Activated T-helper 17 cell treated with anti-CD3 and anti-CD28 coated beads, Interleukin-2, amount 50 U/mL, for 72 hours (primary cell): ENCODE measurements around the gene UCP3. TPM values are rescaled to one million over a fixed set of nuclear protein-coding genes. Genes with fewer than 3 reads are reported as not detected.
A peak's percentile ranks its signal among the peaks of the same experiment; 100 is the strongest.

Source experiments
- ATAC-seq: fragments of 150-1000 bp; cut with Tn5 transposase; replicated peaks from 2 replicates; pipeline ENCODE4 v1.10.0; 2021; ENCODE audit warnings: mild to moderate bottlenecking, moderate library complexity
- H3K27ac Mint-ChIP-seq: one replicate; pipeline ENCODE4 v1.8.0; 2022; ENCODE audit warnings: mixed read lengths
- H3K27me3 Mint-ChIP-seq: one replicate; pipeline ENCODE4 v1.8.0; 2022; ENCODE audit warnings: mixed read lengths
- H3K36me3 Mint-ChIP-seq: one replicate; pipeline ENCODE4 v1.8.0; 2022; ENCODE audit warnings: low read depth, mild to moderate bottlenecking, mixed read lengths
- H3K4me1 Mint-ChIP-seq: one replicate; pipeline ENCODE4 v1.8.0; 2022; ENCODE audit warnings: mixed read lengths
- H3K4me3 Mint-ChIP-seq: one replicate; pipeline ENCODE4 v1.8.0; 2022; ENCODE audit warnings: mild to moderate bottlenecking, mixed read lengths
- H3K9me3 Mint-ChIP-seq: one replicate; pipeline ENCODE4 v1.8.0; 2022; ENCODE audit warnings: mixed read lengths
- total RNA-seq, 2 donors: library from RNA; stranded (reverse); gene quantifications; one replicate each; pipeline ENCODE4 v1.2.3, GENCODE V29; 2022

UCP3 gene
- total RNA-seq, 2 donors from 2014 or later: 4.3 to 6.6 TPM

DNA sequence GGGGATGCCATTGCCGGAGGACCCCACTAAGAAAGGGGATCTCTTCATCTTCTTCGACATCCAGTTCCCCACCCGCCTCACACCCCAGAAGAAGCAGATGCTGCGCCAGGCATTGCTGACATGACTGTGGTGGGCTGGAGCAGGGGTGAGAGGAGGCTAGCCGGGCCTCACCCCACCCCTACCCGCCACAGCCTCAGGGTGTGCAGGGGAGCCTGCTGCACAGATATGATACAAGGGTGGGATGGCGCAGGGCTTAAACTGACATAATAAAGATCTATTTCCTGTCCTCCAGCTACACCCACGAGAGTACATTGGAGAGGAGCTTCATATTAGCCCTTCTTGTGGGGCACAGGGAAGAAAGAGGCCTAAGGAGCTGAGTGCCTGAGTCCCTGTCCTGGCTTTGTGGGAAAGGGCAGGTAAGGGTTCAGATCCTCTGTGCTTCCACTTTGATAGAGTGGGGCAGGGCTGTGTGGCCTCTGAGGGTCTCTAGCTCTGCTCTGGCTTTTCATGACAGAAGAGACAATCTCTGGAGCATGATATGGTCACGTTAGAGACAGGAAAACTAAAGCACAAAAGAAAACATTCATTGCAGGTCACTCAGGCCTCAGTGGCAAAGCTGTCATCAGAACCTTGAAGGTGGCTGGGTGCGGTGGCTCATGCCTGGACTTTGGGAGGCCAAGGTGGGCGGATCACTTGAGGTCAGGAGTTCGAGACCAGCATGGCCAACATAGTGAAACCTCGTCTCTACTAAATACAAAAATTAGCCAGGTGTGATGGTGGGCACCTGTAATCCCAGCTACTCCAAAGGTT, 38.7 kb downstream of the UCP3 start:
- ATAC-seq: no peak
- Mint-ChIP-seq H3K36me3 (peaks cover 15% of the 10 kb centered on the region), H3K9me3 (no peaks in the 10 kb centered on the region), H3K27me3 (no peaks in the 10 kb centered on the region), H3K4me1 (peaks cover 25% of the 10 kb centered on the region), H3K27ac (peak overlapping the region; percentile 82), H3K4me3 (no peak overlapping the region)

DNA sequence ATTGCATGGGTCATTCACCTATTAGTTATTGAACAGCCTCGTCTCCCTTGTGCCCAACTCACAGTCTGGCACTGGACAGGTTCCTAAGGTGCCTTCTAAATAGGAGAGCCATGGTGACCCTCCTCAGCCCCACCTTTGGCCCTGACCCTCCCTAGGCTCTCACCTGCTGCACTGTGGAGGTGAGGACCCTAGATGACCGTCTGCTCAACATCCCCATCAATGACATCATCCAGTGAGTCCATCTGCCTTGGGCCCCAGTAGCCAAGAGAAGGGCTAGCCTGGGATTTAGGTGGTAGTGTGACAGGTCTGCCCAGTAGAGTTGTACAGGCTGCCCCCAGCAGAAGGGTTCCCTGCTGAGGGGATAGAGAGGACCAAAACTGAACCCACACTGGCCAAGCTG, 39.8 kb downstream of the UCP3 start:
- Mint-ChIP-seq H3K27me3 (no peaks in the 10 kb centered on the region), H3K9me3 (no peaks in the 10 kb centered on the region), H3K4me3 (no peak overlapping the region), H3K36me3 (peaks cover 4% of the 10 kb centered on the region), H3K27ac (peak overlapping the region; percentile 76), H3K4me1 (peaks cover 22% of the 10 kb centered on the region)
- ATAC-seq: no peak

DNA sequence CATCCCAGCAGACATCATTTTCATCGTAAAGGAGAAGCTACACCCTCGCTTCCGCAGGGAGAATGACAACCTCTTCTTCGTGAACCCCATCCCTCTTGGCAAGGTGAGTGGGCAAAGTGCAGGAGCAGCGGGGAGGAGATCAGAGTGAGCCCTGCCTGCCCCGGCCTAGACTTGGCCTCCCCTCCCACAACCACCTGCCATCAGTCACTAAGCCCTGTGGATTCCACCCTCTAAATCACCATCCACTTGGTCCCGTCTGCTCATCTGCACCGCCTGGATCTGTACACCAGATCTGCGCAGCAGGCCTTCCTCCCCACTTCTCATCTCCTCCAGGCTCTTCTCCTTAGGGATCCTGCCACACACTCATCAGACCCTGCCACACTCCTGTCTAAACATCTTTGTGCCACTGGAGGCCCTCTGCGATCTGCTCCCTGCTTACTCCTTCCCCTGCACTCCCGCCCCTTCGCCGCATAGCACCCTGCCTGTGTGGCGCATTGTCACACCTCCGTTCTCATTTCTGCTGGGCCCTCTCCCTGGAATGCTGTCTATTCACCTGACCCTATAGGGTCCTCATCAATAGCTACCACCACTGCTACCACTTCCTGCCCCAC, 40.4 kb downstream of the UCP3 start:
- ATAC-seq: no peak
- no peaks in the 10 kb centered on the region for H3K27me3 Mint-ChIP-seq
- peak overlapping the region; percentile 76 for H3K27ac Mint-ChIP-seq
- no peaks in the 10 kb centered on the region for H3K36me3 Mint-ChIP-seq
- H3K4me3 Mint-ChIP-seq: no peak overlapping the region
- no peaks in the 10 kb centered on the region for H3K9me3 Mint-ChIP-seq
- peaks cover 22% of the 10 kb centered on the region for H3K4me1 Mint-ChIP-seq

DNA sequence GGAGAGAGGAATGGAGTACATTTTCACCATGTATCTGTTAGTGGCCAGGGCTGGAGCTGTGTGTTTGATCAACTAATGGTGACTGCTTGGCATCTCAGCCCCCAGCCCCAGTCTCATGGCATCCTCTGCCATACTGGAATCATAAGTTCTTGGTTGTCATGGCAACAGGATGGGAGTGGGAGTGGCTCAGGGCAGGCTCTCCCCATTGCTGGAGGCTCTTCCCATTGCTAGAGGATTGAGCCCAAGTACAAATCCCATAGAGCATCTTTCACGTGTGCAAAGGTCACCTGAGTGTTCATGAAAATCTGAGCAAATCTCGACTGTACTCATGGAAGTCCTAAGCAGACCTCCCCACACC, 43.1 kb downstream of the UCP3 start:
- ATAC-seq: no peak
- Mint-ChIP-seq H3K4me3 (no peak overlapping the region), H3K27me3 (no peaks in the 10 kb centered on the region), H3K36me3 (no peaks in the 10 kb centered on the region), H3K4me1 (peaks cover 22% of the 10 kb centered on the region), H3K27ac (no peak overlapping the region), H3K9me3 (no peaks in the 10 kb centered on the region)

DNA sequence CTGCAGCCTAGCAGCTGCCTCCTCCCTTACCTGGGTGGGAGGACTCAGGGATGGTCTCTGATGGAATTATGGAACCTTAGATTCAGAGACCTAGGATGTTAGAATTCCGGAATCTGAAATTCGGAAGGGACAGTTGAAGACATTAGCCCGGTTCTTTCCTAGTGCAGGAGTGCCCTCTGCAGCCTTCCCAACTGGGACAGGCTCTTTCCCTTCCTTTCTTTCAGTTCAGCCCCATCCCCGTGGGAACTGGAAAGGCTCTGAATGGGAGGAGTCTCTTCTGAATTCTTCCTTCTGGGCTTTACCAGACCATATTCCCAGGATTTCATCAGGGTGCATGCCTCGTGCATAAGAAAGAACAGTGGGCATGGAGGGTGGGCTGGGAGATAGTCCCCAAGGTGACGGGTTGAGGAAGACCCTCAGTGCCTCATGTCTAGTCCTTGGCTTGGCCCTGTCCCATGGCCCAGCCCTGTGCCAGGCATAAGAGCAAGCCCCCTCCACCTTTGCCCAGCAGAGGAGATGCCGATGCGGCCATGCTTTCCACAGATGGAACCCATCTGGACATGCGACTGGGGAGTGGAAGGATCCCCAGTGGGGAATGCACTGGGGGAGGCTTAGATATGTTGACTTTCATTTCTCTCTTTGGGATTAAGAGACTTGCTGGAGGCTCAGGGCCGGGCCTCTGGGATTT, 43.7 kb downstream of the UCP3 start:
- no peak for ATAC-seq
- no peak overlapping the region for H3K27ac Mint-ChIP-seq
- peaks cover 21% of the 10 kb centered on the region for H3K4me1 Mint-ChIP-seq
- no peaks in the 10 kb centered on the region for H3K36me3 Mint-ChIP-seq
- no peaks in the 10 kb centered on the region for H3K9me3 Mint-ChIP-seq
- H3K4me3 Mint-ChIP-seq: peak overlapping the region; percentile 41
- H3K27me3 Mint-ChIP-seq: no peaks in the 10 kb centered on the region

DNA sequence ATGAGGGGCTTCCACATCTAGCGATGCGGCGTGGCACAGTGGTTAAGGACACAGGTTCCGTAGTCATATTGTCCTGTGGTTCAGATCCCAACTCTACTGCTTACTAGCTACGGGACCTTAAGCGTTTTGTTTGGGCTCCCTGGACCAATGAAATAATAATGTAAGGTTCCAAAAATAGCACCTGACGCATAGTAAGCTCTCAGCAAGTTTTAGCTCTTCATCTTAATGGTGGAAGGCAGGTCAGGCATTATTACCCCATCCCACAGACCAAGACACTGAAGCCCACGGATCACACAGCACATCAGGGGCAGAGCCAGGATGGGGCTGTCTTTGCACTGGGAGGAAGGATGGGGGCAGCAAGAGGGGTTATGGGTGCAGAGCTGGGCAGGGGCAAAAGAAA, 45.0 kb downstream of the UCP3 start:
- H3K4me1 Mint-ChIP-seq: peaks cover 13% of the 10 kb centered on the region
- no peaks in the 10 kb centered on the region for H3K9me3 Mint-ChIP-seq
- H3K27me3 Mint-ChIP-seq: no peaks in the 10 kb centered on the region
- peak overlapping the region; percentile 41 for H3K4me3 Mint-ChIP-seq
- peak overlapping the region; percentile 42 for H3K27ac Mint-ChIP-seq
- no peaks in the 10 kb centered on the region for H3K36me3 Mint-ChIP-seq
- no peak for ATAC-seq

DNA sequence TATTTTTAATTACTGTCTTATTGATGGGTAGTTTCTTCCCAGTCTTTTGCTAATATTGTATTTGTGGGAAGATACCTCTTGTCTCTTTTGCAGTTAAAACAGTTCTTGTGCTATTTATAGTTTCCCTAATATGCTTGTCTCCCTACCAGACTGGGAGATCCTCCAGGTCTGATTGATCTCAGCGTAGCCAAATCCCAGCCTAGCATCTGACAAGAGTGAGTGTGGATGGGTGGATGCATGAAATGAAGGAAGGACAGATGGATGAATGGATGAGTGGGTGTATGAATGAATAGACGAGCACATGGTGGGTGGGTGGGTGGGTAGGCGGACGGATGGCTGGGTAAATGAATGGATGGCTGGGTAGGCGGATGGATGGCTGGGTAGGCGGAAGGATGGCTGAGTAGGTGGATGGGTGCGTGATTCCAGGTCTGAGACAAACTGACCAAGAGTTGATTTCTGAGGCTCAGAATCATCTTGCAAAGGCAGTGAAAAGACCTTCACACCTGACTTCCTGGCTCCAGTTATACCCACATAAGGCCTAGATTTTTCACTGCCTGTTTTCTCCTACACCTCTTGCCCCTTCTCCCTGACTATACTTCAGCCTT, 46.7 kb downstream of the UCP3 start:
- no peaks in the 10 kb centered on the region for H3K36me3 Mint-ChIP-seq
- no peak overlapping the region for H3K27ac Mint-ChIP-seq
- no peak for ATAC-seq
- H3K4me1 Mint-ChIP-seq: peaks cover 14% of the 10 kb centered on the region
- no peak overlapping the region for H3K4me3 Mint-ChIP-seq
- H3K27me3 Mint-ChIP-seq: peaks cover 5% of the 10 kb centered on the region
- H3K9me3 Mint-ChIP-seq: no peaks in the 10 kb centered on the region

DNA sequence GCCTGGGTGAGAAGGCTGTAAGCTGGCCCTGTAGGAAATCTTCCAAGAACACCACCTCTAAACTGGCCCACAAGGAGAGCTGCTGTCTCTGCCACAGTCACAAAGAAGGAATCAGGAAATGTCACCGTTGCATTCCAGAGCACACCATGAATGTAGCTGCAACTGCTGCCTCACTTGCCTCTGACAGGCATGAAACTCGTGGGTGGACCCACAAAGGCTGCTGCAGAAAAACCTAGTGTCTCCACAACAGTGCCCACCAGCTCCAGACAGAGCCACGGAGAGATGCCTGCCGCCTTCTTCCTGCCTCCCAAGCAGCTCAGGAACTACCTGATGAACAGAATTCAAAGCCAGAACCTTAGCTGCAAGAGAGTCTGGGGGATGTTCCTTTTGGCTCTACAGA, 47.6 kb downstream of the UCP3 start:
- Mint-ChIP-seq H3K4me1 (peaks cover 14% of the 10 kb centered on the region), H3K9me3 (no peaks in the 10 kb centered on the region), H3K27me3 (peaks cover 9% of the 10 kb centered on the region), H3K36me3 (no peaks in the 10 kb centered on the region), H3K27ac (no peak overlapping the region), H3K4me3 (no peak overlapping the region)
- no peak for ATAC-seq

DNA sequence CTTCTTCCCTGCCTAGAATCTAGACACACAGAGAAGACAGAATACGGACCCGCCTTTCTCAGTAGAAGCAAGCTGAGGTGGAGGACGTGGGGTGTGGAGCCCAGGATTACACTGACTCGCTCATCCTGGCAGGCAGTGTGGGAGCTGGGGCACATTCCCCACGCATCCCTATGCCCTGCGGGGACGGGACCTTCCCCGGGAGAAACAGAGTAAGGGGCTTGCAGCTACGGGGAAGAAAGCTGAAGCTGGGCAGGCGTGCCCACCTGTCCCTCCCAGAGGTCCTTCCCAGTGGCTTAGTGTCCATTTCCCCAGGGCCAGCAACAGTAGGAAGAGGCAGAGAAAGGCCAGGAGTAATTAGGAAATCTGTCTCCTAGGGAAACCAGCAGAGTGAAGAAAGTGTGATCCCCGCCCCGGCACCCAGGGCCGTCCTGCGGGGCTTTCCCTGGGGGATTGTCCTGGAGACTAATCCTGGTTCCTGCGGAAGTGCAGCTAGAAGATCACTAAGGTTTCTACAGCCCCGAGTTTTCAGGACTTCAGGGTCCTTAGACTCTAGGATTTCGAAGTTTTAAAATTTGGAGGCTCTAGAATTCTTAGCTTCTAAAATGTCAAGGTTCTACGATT, 50.3 kb downstream of the UCP3 start:
- Mint-ChIP-seq H3K36me3 (no peaks in the 10 kb centered on the region), H3K9me3 (no peaks in the 10 kb centered on the region), H3K4me1 (peaks cover 5% of the 10 kb centered on the region), H3K27ac (no peak overlapping the region), H3K27me3 (peaks cover 9% of the 10 kb centered on the region), H3K4me3 (no peak overlapping the region)
- no peak for ATAC-seq

DNA sequence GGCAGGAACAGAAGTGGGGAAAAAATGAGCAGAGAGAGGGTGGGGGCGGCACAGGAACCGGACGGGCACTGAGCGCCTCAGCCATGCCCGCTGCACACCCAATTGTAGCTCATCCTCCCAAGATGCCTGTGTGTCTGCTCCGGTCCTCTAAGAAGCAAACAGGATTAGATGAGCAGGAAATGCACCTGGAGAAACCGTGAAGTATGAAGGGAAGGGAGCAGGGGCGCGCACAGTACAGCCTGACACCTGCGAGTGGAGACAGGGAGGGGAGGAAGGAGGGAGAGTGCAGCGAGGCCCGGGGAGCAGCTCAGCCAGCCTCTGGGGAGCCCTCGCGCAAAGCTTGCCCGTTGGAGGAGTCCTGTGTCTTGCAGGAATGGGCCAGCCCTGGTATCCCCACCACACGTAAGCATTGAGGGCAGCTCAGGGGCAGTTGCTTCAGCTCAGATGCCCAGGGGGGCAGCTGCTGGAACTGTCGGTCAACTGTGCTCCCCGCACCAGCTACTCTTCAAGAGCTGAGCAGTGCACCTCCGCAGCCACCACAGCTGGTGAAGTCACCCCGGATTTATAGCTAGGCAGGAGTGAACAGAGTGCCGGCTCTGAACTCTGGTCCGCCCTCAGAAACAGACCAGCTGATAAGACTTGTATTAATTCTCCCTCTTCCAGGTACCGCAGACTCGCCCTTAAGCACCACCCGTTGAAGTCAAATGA, 51.1 kb downstream of the UCP3 start:
- Mint-ChIP-seq H3K27me3 (peaks cover 9% of the 10 kb centered on the region), H3K36me3 (no peaks in the 10 kb centered on the region), H3K4me1 (peaks cover 5% of the 10 kb centered on the region), H3K9me3 (no peaks in the 10 kb centered on the region), H3K27ac (peak overlapping the region; percentile 63), H3K4me3 (peak overlapping the region; percentile 45)
- no peak for ATAC-seq

DNA sequence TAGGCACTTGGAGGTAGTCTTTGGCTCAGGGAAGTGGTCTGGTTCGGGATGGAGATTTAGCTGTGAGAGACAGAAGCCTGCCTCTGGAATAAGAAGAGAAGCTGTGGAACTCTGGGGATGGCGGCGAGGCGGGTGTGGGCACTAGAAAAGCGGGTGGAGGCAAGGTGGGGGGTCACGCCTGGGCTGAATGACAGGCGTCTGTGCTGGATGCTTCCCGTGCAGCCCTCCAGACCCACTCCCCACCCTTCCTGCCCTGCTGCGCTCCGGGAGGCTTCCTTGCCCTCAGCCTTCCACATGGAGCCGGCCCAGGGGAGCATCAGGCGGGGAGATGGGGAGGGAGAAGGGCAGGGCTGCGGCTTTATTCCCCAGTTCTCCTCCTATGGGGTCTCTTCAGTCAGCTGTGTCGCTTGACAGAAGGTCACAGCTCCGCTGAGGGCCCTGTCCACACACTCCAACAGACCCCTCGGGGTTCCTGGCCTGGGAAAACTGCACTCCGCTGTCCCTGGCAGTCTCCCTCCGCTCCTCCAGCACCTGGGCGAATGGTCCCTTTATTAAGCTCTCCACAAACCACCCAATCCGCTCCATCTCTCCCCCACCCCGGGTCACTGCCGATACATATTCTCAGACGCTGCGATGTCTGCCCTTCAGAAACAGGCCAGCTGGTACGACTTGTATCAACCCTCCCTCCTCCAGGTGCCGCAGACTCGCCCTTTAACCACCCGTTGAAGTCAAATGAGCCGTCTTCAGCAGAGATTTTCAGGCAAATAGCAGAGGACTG, 51.8 kb downstream of the UCP3 start:
- peaks cover 9% of the 10 kb centered on the region for H3K27me3 Mint-ChIP-seq
- no peaks in the 10 kb centered on the region for H3K36me3 Mint-ChIP-seq
- no peaks in the 10 kb centered on the region for H3K9me3 Mint-ChIP-seq
- peak overlapping the region; percentile 45 for H3K4me3 Mint-ChIP-seq
- no peak for ATAC-seq
- H3K4me1 Mint-ChIP-seq: peaks cover 5% of the 10 kb centered on the region
- peak overlapping the region; percentile 65 for H3K27ac Mint-ChIP-seq

DNA sequence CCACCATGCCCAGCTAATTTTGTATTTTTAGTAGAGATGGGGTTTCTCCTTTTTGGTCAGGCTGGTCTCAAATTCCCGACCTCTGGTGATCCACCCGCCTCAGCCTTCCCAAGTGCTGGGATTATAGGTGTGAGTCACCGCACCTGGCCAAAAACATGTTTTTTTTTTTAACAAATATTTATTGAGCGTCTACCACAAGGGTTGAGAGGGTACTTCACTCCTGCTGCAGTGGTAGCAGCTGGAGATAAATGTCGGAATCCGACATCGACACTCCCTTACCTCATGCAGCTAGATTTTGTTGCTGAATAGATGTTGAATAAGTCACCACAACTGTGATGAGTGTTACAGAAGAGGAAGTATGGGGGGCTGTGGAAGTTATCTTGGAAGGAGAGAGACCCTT, 57.1 kb downstream of the UCP3 start:
- peaks cover 3% of the 10 kb centered on the region for H3K27me3 Mint-ChIP-seq
- no peaks in the 10 kb centered on the region for H3K4me1 Mint-ChIP-seq
- H3K9me3 Mint-ChIP-seq: no peaks in the 10 kb centered on the region
- H3K36me3 Mint-ChIP-seq: no peaks in the 10 kb centered on the region
- no peak overlapping the region for H3K27ac Mint-ChIP-seq
- ATAC-seq: no peak
- H3K4me3 Mint-ChIP-seq: no peak overlapping the region

DNA sequence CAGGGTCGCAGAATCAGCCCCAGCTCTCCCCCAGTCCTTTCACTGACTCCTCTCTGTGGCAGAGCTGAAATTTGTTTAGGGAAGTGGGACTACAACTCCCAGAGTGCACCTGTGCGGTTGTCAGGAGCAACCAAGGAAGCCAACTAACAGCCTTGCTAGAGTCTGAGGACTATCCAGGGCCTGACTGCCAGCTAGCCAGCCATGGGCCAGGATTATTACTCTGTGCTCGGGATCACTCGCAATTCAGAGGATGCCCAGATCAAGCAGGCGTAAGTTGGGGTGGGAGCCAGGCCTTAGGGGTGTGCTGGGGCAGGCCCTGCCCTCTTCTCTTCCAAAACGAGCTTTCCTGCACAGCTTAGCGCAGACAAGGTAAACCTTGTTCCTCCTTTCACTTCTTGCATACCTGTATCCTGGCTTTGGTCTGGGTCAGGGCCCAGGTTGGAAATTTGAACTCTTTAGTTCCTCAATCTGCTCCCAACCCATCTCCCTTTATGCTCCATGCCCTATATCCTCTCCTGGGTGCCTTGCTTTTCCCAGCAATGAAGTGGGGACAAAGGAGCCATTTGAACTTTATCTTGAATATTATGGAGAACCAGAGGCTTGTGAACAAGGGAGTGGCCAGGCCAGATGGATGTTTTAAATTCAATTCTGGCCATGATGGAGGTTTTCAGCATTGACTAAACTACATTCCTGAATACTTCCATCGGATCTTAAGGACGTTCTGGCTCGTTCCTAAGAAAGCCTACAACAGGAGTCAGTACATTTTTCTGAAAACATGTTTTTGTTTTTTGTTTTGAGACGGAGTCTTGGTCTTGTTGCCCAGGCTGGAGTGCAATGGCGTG, 57.8 kb downstream of the UCP3 start, which contains the start of gene DNAJB13:
DNAJB13 (plus strand) TSS at position 158 of the 842 bp plus-strand sequence; CDS start at position 202, 44 bp downstream.
- no peak within 1 kb of the TSS for H3K4me3 Mint-ChIP-seq
- H3K27ac Mint-ChIP-seq: no peak within 1 kb of the TSS
- H3K4me1 Mint-ChIP-seq: no peaks in the 10 kb centered on the region
- no peaks in the 10 kb centered on the region for H3K9me3 Mint-ChIP-seq
- no peaks in the 10 kb centered on the region for H3K36me3 Mint-ChIP-seq
- H3K27me3 Mint-ChIP-seq: no peaks in the 10 kb centered on the region
- peak; percentile 34 for ATAC-seq
